Measurements from ENCODE around the gene SAMSN1. TPM values are rescaled to one million over a fixed set of nuclear protein-coding genes. Genes with fewer than 3 reads are reported as not detected.

Gene SAMSN1
- total RNA-seq, 1 donor from 2014 or later: 18.2 TPM

DNA sequence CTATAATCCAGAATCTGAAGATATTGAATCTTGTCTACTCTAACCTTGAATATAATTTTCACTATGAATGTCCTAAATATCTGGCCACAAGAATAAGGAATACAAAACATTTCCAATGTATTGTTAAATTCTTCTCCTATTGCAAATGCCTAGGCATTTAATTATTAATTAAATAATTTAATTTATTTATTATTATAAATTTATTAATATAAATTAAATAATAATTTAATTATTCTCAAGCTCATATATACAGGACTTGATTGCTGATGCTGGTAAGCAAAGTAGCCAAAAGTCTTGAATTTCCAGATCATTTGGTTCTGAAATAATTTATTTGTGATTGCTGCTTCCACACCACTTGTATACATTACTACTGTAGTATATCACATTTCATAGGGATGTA, 71.1 kb downstream of the SAMSN1 start:
- Histone ChIP-seq H3K27ac (no peak overlapping the region), H3K27me3 (no peaks in the 10 kb centered on the region), H3K9me3 (no peaks in the 10 kb centered on the region), H3K4me3 (no peak overlapping the region), H3K36me3 (no peaks in the 10 kb centered on the region), H3K4me1 (peaks cover 3% of the 10 kb centered on the region)
- DNase-seq (no peak), ATAC-seq (no peak)
- TF ChIP-seq CTCF (IDR thresholded peaks at IDR 0.05): no peak
- intact Hi-C loops (cut with DNase I): no loop called here

DNA sequence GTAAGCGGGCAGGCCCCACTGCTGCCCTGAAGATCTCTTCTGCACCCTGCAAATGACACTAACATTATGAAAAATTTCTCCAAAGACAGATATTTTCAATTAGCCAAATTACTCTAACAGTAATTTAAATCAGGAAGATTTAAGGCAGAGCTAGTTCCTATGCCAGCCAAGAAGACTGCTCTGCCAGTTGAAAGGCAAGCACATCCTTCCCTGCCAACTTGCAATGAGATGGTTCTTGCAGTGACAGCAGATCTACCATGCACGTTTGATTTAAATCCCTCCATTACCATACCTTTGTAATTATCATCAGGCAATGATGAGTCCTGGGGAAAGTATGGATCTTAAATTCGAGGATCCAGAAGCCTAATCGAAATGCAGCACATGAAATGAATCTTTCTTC, 76.5 kb downstream of the SAMSN1 start:
- no peak for ATAC-seq
- Histone ChIP-seq H3K36me3 (no peaks in the 10 kb centered on the region), H3K27ac (no peak overlapping the region), H3K4me3 (no peak overlapping the region), H3K4me1 (no peaks in the 10 kb centered on the region), H3K27me3 (no peaks in the 10 kb centered on the region), H3K9me3 (no peaks in the 10 kb centered on the region)
- intact Hi-C loops (cut with DNase I): no loop called here
- no peak for TF ChIP-seq CTCF (IDR thresholded peaks at IDR 0.05)
- DNase-seq: no peak

DNA sequence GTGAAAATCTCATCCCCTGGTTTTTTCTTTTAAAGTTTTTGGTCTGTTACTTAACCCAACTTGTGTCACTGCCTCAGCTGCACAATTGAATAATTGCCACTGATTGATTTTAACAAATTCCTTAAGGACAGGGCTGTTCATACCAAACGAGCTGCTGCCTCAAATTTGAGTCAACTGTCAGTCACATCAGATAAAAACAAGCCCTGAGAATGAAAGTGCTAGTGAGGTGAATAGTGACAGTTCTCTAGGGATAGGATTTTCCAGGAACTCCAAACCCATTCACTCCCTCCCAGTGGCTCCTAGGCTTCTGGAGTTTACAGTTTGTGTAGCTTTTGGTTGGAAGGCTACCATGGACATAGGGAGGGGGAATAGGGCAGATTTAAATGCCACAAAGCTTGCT, 79.4 kb downstream of the SAMSN1 start:
- ATAC-seq: no peak
- Histone ChIP-seq H3K27ac (no peak overlapping the region), H3K9me3 (no peaks in the 10 kb centered on the region), H3K4me3 (no peak overlapping the region), H3K36me3 (no peaks in the 10 kb centered on the region), H3K27me3 (no peaks in the 10 kb centered on the region), H3K4me1 (no peaks in the 10 kb centered on the region)
- no peak for TF ChIP-seq CTCF (IDR thresholded peaks at IDR 0.05)
- DNase-seq: no peak
- intact Hi-C loops (cut with DNase I): no loop called here

- DNase-seq (no peak), ATAC-seq (no peak)
- Histone ChIP-seq H3K4me3 (no peak overlapping the region), H3K36me3 (no peaks in the 10 kb centered on the region), H3K4me1 (no peaks in the 10 kb centered on the region), H3K27me3 (no peaks in the 10 kb centered on the region), H3K9me3 (no peaks in the 10 kb centered on the region), H3K27ac (no peak overlapping the region)
- intact Hi-C loops (cut with DNase I): no loop called here
- TF ChIP-seq CTCF (IDR thresholded peaks at IDR 0.05): no peak
These were observed 88.4 kb downstream of the SAMSN1 start for GRCh38 chr21:14457762-14458161.

DNA sequence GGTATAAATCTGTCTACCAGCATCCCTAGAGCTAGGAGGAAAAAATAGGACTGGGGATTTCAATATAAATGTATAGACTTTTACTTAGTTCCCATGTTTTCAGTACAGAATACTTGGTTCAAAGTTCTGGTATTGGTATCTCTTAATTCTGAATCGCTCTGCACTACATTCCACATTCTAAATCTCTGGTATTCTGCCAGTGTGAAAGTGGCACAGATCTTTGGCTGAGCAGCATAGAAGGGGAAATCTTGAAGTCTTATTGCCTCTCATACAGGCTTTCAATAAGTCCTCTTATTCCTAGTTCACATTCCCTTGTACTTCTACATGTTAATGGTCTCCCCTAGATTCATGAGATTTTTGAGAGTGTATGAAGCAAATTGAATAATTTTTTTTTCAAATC, 89.2 kb downstream of the SAMSN1 start:
- Histone ChIP-seq H3K9me3 (no peaks in the 10 kb centered on the region), H3K4me3 (no peak overlapping the region), H3K4me1 (no peaks in the 10 kb centered on the region), H3K27me3 (no peaks in the 10 kb centered on the region), H3K36me3 (no peaks in the 10 kb centered on the region), H3K27ac (no peak overlapping the region)
- no peak for DNase-seq
- no peak for ATAC-seq
- TF ChIP-seq CTCF (IDR thresholded peaks at IDR 0.05): no peak
- intact Hi-C loops (cut with DNase I): no loop called here
